Skin of body (tissue), 3 donors: Measurements from ENCODE around the gene PCF11. TPM values are rescaled to one million over a fixed set of nuclear protein-coding genes. Genes with fewer than 3 reads are reported as not detected.
A peak's percentile ranks its signal among the peaks of the same experiment; 100 is the strongest.
"Not testable (repeated sequence)": the region's sequence is repeated elsewhere in the genome, so short reads cannot be mapped to it uniquely, and the experiment has no call there.

Source experiments
- DNase-seq: peaks from one replicate; lab custom pipeline; 2025; lab: John Stamatoyannopoulos, UW
- small RNA-seq: library from RNA; depleted of rRNA; stranded (forward); fragments of <200 nt; gene quantifications from one replicate; pipeline ENCODE3, GENCODE V24; 2014; ENCODE audit warnings: low replicate concordance
- total RNA-seq: library from RNA; depleted of rRNA; stranded (reverse); fragments of >200 nt; gene quantifications from one replicate; pipeline ENCODE4 v1.2.3, GENCODE V29; 2014

The PCF11 gene
- total RNA-seq, 1 donor from 2014 or later, result 52.2 TPM

DNA sequence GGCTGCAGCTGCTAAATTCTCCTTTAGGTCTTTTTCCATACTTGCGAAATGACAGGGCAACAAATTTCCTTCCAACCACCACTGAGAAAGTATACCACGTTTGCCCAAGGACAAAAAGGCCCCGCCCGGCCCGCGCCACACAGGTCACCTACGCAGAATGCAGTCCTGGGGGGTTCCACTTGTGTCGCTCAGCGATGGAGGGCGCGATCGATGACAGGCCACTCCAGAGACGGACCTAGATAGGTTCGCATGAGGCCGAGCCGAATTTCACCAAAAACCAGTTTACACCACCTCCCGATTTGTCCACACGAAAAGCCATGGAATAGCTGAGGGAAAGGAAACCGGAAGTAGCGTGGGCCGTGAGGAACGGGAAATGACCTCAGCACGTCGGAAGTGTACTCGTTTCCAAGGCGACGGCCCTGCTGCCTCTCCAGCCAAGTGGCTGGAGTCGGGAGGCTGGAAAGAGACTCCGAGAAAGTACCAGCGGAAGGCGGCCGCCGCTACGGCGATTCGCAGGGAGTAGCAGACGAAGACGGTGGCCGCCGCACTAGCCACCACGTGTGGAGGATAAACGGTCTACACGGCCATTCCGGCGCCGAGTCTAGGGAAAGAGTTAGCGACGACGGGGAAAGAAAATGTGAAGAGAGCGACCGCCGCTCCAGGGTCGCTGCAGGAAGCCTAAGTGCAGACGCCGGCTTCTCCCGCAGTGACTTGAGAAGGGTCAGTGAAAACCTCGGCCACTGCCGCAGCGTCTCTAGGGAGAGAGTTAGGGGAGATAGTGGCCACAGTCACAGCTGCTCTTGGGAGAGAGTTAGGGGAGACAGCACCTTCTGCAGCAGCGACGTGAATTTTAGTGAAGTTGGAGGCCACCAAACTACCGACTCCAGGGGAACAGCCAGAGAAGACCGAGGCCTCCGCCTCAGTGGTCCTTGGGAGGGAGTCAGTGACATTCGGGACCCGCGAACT is 36.7 kb downstream of the PCF11 start, which contains the start of gene ANKRD42:
TSS of gene ANKRD42 (plus strand) at position 398 of the 966 bp plus-strand sequence. CDS start 959 bp downstream, outside the sequence.
- DNase-seq, result peak; percentile 96

DNA sequence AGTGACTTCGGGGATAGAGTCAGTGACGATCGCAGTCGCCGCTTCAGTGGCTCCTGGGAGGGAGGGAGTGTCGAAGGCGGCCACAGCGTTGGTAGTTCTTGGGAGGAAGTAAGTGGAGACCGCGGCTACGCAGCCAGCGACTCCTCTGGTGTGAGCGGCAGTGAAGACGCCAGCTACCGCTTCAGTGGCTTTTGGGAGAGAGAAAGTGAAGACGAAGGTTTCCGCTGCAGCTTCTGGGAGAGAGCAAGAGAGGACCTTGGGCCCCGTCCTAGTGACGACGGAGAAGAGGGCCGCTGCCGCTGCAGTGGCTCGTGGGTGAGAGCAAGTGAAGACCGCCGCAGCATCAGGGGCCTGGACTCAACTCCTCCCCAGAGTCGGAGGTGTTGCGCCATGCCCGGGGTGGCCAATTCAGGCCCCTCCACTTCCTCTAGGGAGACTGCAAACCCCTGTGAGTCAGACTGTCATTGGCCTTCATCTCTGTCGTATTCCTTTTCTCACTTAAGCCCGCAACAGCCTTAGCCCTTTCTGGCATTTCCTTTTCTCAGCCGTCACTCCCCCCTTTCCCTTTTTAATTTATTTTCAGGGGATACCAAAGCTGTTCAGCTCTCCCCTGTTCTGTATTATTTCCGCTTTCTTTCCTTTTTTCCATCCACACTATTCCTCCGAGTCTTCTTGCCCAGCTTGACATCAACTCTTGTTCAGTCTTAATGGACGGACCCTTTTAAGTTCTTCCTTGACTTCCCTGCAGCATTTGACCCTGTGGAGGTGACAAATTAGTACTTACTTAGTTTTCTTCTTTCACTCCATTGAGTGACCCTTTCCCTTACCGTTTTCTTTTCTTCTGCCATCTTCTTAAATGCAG is 37.6 kb downstream of the PCF11 start:
- peak; percentile 9 for DNase-seq

DNA sequence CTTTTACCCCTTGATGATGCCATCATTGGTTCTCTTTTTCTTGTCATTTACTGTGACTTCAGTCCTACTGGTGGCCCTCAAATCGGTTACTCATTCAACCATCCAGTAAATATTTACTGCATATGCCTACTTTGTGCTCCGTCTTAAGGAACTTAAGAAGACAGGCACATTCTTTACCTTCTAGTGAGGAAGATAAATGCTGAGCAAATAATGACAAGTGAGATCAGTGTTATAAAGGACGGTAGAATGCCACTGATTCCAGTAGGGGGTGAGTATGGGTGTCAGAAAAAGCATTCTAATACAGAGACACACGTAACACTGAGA is 38.2 kb downstream of the PCF11 start:
- no peak for DNase-seq

DNA sequence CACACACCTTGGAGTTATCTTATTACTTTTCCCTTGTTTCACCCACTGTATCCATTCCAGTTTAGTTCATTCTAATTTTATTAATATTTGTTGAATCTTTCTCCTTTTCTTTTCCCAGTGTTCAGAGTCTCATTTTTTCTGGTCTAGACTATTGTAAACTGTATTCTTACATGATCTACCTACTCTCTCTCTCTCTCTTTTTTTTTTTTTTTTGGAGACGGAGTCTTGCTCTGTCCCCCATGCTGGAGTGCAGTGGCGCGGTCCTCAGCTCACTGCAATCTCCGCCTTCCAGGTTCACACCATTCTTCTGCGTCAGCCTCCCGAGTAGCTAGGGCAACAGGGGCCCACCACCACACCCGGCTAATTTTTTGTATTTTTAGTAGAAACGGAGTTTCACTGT is 38.7 kb downstream of the PCF11 start:
- no peak for DNase-seq

GRCh38 chr11:83200035-83200434 is 43.1 kb downstream of the PCF11 start:
- no peak for DNase-seq

DNA sequence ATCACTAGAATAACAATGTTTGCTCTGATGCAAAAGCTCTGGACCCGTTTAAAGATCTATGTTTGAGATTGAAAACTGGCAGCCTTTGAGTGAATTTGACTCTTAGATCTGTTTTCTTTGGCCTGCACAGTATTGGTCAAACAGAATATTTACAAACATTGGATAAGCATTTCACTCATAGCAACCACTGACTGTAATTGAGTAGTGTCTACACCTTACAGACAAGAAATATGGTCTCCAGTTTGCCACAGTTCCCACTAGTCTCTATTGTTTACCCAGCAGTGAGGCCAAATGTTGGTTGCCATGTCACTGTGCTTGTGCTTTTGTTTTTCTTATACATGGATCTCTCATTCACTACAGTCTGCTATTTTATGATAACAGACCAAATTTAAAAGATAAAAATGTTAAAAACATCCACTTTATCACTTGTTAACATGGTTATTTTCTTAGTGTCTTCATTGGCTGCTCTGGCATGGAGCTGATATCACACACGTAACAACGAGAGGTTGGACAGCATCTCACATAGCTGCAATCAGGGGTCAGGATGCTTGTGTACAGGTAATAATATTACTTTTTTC is 48.8 kb downstream of the PCF11 start:
- no peak for DNase-seq

GRCh38 chr11:83206221-83206620 is 49.3 kb downstream of the PCF11 start:
- no peak for DNase-seq

DNA sequence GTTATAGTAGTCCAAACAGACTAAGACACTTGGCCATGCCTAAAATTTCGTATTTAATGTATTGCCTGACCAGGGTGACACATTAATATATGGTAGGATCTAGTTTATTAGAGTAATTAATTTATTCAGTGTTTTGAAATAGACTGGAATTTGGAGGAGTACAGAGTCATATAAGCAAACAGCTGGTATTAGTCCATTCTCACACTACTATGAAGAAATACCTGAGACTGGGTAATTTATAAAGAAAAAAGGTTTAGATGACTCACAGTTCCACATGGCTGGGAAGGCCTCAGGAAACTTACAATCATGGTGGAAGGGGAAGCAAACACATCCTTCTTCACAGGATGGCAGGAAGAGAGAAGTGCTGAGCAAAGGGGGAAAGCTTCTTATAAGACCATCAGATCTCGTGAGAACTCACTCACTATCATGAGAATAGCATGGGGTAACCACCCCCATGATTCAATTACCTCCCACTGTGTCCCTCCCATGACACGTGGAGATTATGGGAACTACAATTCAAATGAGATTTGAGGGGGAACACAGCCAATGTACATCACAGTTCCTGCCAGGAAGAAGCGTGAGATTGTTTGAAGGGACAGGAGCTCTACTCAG is 49.9 kb downstream of the PCF11 start:
- not testable (repeated sequence) for DNase-seq

GRCh38 chr11:83219095-83219494 is 62.2 kb downstream of the PCF11 start:
- no peak for DNase-seq

DNA sequence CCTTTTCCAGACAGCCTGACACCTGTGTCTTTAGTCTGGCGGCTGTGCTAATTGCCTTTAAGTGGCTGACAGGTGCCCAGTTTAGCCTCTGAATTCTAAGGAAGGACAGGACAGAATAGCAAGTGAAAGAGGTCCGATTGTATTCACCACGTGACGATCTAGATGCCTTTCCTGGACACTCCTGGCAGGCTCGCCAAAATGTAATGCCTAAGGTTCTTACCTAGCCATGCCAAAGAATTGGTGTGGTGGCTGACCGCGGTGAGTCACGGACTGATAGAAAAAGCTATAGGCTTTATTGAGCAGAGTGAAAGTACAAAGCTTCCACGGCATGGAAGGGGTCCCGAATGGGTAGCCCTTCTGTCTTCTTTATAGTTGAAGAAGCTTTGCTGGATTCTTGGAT is 63.3 kb downstream of the PCF11 start:
- DNase-seq, result no peak

DNA sequence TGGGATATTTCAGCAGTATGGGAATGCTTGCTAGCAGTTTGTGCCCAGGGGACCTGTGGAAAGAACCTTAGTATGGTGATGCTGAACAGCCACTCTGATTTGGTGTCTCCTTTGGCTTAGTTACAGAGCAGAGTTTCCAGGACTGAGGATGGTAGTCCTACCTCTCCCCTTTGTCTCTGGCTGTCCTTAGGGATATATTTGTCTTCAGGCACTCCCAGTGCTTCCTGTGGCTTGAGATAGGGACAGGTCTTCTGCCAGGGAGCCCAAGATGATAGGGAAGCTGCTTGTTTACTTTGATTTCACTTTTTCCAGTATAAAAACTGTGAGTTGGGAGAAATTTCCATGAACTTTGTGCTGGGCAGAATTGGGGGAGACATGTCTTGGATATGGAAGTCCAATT is 64.8 kb downstream of the PCF11 start:
- DNase-seq, result no peak

DNA sequence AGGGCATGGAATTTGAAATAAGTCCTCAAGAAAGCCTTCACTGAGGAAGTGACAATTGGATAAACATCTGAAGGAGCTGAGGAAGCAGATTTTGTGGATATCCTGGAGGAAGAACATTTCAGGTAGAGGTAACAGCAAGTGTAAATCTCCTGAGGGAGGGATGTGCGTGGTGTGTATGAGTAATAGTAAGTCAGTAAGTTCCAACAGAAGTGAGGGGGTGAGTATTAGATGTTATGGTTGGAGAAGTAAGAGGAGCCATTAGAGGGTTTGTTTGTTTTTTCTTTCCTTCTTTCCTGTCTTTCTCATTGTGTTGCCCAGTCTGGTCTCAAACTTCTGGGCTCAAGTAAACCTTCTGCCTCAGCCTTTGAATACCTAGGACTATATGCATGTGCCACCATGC is 65.6 kb downstream of the PCF11 start:
- DNase-seq, result no peak

DNA sequence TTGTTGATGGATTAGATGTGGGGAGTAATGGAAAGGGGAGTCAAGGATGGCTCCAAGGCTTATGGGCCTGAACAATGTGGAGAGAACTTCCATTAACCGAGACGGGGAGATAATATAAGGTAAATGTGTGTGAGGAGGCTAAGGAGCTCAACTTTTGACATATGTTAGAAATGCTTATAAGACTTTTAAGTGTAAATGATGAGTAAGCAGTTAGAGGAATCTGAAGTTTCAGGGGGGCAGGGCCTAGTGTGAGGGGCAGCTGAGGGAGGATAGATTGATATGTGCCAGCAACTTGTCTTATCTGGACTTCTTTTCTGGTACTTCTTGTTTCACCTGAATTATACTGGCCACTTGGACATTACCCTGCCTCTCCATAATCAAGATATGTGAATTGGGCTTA is 66.5 kb downstream of the PCF11 start:
- DNase-seq, result no peak

- no peak for DNase-seq
Measured at GRCh38 chr11:83235825-83236224, 78.9 kb downstream of the PCF11 start.

Small RNA genes lying within 50 kb of the gene (small RNA-seq; reads per million reads assigned to genes)
- gene AP000873.5, result not detected

Other genes starting within 250 kb of the PCF11 start
- gene RAB30, start 85.2 kb upstream of the PCF11 start, total RNA-seq, result 22.4 TPM
- 6.3 TPM for gene ANKRD42, start 36.6 kb downstream of the PCF11 start, total RNA-seq
- gene CCDC90B, start 129.2 kb downstream of the PCF11 start, total RNA-seq, result 43.1 TPM